Measurements from ENCODE around the gene PPM1D. TPM values are rescaled to one million over a fixed set of nuclear protein-coding genes. Genes with fewer than 3 reads are reported as not detected.

Gene PPM1D
- total RNA-seq, 1 donor from 2014 or later = 10.0 TPM

GRCh38 chr17:60618854-60619526 is 19.0 kb downstream of the PPM1D start:
- DNase-seq (ENCODE audit: low spot score) = no peak

DNA sequence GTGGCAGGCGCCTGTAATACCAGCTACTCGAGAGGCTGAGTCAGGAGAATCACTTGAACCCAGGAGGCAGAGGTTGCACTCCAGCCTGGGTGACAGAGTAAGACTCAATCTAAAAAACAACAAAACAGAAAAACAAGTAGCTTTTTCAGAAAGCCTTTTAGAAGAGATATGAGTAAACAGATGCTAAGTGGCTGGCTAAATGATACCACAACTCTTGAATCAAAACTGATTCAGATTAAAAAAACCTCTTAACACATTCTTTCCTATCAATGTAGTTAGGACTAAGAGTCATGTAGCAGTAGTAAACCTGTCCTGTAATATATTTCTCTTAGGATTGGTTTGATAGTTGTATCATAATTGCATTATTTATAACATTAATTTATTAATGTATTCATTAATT is 23.0 kb downstream of the PPM1D start:
- DNase-seq (ENCODE audit: low spot score) = no peak

GRCh38 chr17:60623415-60623814 is 23.4 kb downstream of the PPM1D start:
- DNase-seq (ENCODE audit: low spot score) = no peak

DNA sequence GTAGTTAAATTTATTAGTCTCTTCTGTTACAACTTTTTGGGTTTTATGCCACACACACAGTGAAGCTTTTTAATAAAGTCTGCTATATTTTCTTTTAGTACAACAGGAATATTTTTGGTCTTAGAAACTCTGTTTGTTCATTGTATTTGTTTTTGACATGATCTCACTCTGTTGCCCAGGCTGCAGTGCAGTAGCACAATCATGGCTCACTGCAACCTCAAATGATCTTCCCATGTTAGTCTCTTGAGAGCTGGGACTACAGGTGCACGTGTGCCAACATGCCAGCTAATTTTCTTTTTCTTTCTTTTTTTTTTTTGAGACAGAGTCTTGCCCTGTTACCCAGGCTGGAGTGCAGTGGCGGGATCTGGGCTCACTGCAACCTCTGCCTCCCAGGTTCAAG is 27.1 kb downstream of the PPM1D start:
- DNase-seq (ENCODE audit: low spot score) = no peak

DNA sequence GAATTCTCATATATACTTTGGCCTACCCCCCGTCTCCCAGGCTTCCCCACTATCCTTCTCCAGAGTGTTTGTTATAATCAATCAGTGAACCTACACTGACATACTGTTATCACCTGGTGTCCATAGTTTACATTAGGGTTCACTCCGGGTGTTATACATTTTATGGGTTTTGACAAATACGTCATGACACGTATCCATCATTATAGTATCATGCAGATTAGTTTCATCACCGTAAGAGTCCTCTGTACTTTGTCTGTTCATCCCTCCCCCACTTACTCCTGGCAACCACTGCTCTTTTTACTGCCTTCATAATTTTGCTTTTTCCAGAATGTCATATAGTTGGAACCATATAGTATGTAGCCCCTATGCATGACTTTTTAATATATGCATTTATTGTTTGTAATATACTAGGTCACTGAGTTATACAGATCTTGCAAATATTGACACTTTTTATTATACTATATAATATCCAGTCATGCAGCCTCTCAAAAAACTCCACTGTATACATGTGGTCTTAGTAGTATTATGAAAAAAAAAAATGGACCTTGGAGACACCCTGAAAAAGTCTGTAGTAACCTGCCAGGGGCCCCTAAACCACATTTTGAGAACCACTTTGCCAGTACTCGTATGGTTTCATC is 28.4 kb downstream of the PPM1D start:
- no peak for DNase-seq (ENCODE audit: low spot score)

GRCh38 chr17:60629120-60629519 is 29.1 kb downstream of the PPM1D start:
- DNase-seq (ENCODE audit: low spot score) = no peak

- DNase-seq (ENCODE audit: low spot score) = no peak
Observed at GRCh38 chr17:60630352-60630751, 30.4 kb downstream of the PPM1D start.

DNA sequence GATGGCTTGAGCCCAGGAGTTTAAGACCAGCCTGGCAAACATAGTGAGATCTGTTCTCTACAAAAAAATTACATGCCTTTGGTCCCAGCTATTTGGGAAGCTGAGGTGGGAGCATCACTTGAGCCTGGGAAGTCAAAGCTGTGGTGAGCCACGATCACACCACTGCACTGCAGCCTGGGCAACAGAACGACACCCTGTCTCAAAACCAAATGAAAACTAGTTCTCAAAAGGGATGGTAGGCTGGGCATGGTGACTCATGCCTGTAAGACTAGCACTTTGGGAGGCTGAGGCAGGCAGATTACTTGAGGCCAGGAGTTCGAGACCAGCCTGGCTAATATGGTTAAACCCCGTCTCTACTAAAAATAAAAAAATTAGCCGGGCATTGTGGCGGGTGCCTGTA is 31.1 kb downstream of the PPM1D start:
- no peak for DNase-seq (ENCODE audit: low spot score)

- DNase-seq (ENCODE audit: low spot score) = no peak
Observed at GRCh38 chr17:60637683-60638082, 37.7 kb downstream of the PPM1D start.

GRCh38 chr17:60639019-60639330 is 39.0 kb downstream of the PPM1D start:
- DNase-seq (ENCODE audit: low spot score) = no peak

- DNase-seq (ENCODE audit: low spot score) = no peak
Observed at GRCh38 chr17:60640503-60640902, 40.5 kb downstream of the PPM1D start.

DNA sequence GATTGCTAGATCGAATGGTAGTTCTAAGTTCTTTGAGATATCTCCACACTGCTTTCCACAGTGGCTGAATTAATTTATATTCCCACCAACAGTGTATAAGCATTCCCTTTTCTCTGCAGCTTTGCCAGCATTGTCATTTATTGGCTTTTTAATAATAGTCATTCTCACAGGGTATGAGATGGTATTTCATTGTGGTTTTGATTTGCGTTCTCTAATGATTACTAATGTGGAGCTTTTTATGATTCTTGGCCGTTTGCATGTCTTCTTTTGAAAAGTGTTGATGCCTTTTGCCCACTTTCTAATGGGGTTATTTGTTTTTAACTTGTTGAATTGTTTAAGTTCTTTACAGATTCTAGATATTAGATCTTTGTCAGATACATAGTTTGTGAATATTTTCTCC is 41.1 kb downstream of the PPM1D start:
- no peak for DNase-seq (ENCODE audit: low spot score)

- DNase-seq (ENCODE audit: low spot score) = peak; percentile 67
Observed at GRCh38 chr17:60641810-60642220, 41.8 kb downstream of the PPM1D start.

DNA sequence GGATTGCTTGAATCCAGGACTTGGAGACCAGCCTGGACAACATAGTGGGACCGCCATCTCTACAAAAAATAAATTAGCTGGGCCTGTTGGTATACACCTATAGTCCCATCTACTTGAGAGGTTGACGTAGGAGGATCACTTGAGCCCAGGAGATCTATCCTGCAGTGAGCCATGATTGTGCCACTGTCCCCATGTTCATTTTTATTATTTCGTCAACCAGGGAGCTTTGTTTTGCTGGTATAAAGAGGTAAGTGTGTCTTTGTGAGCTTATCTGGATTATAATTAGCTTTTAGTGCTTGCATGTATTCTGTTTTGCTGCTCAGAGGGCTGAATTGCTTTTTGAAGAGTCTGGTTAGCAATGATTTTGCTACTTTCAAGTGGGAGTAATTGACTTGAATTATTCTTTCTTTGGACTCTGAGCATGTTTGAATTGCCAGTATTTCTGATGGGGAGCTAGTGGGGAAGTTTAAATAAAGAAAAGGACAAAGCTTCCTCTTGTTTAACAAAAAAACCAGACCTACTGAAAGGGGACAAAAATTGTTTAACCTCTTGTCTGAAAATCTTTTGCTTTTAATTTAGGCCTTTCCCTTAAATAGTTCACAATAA is 46.0 kb downstream of the PPM1D start:
- DNase-seq (ENCODE audit: low spot score) = no peak

DNA sequence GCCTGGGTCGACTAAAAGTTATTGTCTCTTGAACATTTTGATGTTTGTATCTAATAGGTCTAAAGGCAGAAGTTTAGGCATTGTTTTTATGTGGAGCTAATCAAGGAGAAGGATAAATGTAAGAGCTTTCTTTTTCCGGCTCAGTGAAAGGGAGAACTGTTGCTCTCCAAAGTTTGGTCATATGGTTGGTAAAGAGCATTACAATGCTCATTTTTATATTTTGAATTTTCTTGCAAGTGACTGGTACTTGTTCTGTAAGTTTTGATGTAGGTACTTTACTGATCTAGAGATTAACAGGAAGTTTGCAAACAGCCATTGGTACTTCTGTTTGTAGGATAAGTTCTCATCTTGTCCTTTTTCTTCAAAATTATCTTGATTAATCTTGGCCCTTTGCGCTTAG is 46.7 kb downstream of the PPM1D start:
- no peak for DNase-seq (ENCODE audit: low spot score)

GRCh38 chr17:60647705-60648104 is 47.7 kb downstream of the PPM1D start:
- no peak for DNase-seq (ENCODE audit: low spot score)

DNA sequence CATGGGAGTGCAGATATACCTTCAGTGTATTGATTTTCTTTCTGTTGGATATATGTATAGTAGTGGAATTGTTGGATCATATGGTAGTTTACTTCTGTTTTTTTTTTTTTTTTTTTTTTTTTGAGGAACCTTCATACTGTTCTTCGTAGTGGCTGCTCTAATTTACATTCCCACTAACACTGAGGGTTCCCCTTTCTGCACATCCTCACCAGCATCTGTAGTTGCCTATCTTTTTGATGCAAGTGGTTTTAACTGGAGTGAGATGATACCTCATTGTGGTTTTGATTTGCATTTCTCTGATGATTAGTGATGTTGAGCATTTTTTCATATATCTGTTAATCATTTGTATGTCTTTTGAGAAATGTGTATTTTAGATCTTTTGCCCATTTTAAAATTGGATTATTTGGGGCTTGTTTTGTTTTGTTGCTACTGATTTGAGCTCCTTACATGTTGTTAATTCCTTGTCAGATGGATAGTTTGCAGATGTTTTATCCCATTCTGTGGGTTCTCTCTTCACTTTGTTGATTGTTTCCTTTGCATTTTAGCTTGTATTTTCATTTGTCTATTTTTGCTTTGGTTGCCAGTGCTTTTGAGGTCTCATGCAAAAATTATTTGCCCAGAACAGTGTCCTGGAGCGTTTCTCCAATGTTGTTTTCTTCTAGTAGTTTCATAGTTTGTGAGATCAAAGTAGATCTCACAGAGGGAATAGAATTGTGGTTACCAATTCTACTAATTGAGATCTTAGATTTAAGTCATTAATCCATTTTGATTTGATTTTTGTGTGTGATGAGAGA is 52.7 kb downstream of the PPM1D start:
- no peak for DNase-seq (ENCODE audit: low spot score)

GRCh38 chr17:60653569-60653968 is 53.6 kb downstream of the PPM1D start:
- DNase-seq (ENCODE audit: low spot score) = no peak

DNA sequence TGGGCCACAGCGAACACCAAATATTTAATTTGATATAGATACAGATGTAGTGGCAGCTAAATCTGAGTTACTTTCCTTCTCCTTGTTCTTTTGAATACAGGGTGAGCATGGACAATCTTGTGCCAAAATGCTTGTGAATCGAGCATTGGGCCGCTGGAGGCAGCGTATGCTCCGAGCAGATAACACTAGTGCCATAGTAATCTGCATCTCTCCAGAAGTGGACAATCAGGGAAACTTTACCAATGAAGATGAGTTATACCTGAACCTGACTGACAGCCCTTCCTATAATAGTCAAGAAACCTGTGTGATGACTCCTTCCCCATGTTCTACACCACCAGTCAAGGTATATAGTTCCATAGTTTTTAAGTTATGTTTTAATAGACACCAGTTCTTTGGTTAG is 56.5 kb downstream of the PPM1D start:
- DNase-seq (ENCODE audit: low spot score) = no peak

GRCh38 chr17:60659156-60659555 is 59.2 kb downstream of the PPM1D start:
- DNase-seq (ENCODE audit: low spot score) = no peak

DNA sequence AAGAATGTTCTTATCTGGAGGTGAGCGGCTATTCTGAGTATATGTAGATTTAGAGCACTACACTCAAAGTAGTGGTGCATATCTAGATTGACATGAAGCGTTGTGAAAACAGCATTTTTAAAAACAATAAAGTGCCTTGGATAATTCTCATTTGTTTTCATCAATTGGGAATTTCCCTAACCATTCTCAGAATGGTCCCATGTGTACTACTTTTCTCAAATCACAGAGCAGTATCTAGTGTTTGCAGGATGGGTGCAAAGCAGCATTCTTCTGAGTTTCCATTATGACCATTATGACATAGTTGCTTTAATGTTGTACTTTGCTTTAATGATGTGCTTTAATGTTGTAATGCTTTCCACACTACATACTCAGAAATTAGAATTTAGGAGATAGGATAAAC is 61.5 kb downstream of the PPM1D start:
- DNase-seq (ENCODE audit: low spot score) = no peak

DNA sequence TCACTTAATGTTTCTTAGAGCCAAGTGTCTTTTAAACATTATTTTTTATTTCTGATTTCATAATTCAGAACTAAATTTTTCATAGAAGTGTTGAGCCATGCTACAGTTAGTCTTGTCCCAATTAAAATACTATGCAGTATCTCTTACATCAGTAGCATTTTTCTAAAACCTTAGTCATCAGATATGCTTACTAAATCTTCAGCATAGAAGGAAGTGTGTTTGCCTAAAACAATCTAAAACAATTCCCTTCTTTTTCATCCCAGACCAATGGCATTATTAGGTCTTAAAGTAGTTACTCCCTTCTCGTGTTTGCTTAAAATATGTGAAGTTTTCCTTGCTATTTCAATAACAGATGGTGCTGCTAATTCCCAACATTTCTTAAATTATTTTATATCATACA is 64.0 kb downstream of the PPM1D start:
- DNase-seq (ENCODE audit: low spot score) = no peak

DNA sequence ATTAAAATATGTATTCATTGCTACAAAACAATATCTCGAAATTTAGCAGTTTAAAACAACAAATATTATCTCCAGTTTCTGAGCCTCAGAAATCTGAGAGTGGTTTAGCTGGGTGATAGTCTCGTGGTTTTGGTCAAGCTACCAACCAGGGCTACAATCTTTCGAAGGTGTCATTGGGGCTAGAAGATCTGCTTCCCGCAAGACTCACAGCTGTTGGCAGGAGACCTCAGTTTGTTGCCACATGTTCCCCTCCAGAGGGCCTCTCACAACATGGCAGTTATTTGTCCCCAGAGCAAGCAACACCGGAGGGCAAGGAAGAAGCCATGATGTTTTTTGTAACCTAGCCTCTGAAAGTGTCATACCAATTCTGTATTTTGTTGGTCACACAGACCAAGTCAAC is 65.6 kb downstream of the PPM1D start:
- no peak for DNase-seq (ENCODE audit: low spot score)

All from ureter (tissue), 1 donor.